SH-SY5Y (cell line): ENCODE results near the gene GPR37L1.

Experiments used
- GATA2 ChIP-seq: IDR thresholded peaks from 2 replicates; pipeline ENCODE4 v1.6.1; 2011; ENCODE audit warnings: mild to moderate bottlenecking, low read depth, low read length
- GATA3 ChIP-seq: IDR thresholded peaks from 2 replicates; pipeline ENCODE4 v1.6.1; 2011; ENCODE audit warnings: low read depth, mild to moderate bottlenecking, low read length, moderate library complexity

DNA sequence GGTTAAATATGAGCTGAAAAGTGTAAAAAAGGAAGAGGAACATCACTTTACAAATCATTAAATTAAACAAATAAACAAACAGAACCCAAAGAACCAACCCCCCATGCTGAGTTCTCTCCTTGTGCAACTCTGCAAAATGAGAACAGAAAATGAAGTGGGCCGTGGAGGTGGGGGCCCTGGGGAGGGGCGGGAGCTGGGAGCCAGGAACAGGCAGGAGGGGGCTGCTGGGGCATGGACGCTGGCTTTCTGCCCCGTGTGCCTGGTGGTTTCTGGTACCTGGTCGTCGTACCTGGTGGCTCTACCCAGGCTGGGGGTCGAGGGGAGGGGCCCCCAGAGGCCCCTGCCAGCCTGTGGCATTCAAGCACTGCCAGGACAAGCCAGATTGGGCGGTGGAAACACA, 10.8 kb downstream of the GPR37L1 start:
- no peak for TF ChIP-seq GATA3
- TF ChIP-seq GATA2 = no peak
